ENCODE measurements around the gene AGAP1.

AGAP1 gene

DNA sequence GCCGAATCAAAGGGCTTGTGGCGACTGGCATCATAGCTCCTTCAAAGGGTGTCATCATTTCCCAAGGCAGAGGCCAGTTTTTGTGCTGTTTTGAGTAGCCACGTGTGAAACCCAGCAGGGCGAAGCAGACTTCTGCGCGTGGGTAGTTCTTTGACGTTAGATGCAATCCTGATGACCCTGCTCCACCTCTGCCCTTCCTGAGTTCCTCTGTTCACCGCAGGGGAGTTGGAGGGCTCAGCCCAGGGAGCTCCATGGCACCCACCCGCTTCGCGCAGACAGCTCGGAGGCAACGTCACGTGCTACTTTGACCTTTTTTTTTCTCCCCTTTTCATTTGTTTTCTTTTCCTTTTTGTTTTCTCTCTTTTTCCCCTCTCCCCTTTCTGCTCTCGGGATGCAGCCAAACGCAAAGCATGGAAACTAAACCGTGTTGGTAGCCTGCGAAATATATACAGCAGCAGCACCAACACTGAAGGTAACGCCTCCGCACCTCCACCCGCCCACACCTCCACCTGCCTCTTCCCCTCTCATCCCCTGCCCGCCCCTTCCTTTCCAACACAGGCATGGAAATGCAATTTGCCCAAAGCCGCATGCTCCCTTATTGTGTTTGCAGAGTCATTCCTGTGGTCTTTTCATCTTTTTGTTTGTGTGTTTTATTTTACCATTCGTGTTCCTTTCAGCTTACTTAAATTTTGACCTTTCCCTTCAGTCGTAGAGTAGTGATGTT is 520.7 kb downstream of the AGAP1 start:
- peak; percentile 20 for DNase-seq (ENCODE audit: low read depth, low spot score)
- Histone ChIP-seq H3K4me3 (ENCODE audit: low read length) (no peak overlapping the region), H3K9me3 (ENCODE audit: control insufficient read depth, insufficient read depth, low read length) (no peaks in the 10 kb centered on the region), H3K27me3 (ENCODE audit: control insufficient read depth, insufficient read depth, low read length) (no peaks in the 10 kb centered on the region), H3K36me3 (ENCODE audit: control insufficient read depth, insufficient read depth, low read length) (no peaks in the 10 kb centered on the region), H3K27ac (ENCODE audit: low read length) (no peak overlapping the region), H3K4me1 (ENCODE audit: control insufficient read depth, insufficient read depth, low read length) (peaks cover 12% of the 10 kb centered on the region)
- WGBS (ENCODE audit: insufficient coverage, insufficient read length): no CpG with 5 or more reads among the region's 25 CpGs

DNA sequence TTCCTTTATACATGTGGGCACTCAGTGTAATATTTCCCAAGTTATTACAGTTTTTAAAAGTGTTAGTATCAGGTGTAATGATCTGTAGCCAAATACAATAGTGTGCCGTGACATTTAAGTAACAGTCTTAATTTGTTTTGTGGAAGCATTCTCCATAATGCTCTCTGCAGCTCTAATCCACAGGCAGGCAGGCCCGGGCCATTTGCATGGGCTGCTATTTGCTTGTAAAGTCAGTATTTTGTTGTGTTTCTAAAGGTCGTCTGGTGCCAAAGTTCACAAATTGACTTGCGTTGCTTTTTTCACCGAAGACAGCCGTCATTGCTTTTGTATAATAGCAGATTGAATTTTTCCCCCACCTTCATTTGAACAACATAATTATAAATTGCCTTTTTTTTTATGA is 521.3 kb downstream of the AGAP1 start:
- Histone ChIP-seq H3K9me3 (ENCODE audit: control insufficient read depth, insufficient read depth, low read length) (no peaks in the 10 kb centered on the region), H3K4me1 (ENCODE audit: control insufficient read depth, insufficient read depth, low read length) (peaks cover 12% of the 10 kb centered on the region), H3K27ac (ENCODE audit: low read length) (no peak overlapping the region), H3K4me3 (ENCODE audit: low read length) (no peak overlapping the region), H3K36me3 (ENCODE audit: control insufficient read depth, insufficient read depth, low read length) (no peaks in the 10 kb centered on the region), H3K27me3 (ENCODE audit: control insufficient read depth, insufficient read depth, low read length) (no peaks in the 10 kb centered on the region)
- WGBS (ENCODE audit: insufficient coverage, insufficient read length): no CpG with 5 or more reads among the region's 6 CpGs
- DNase-seq (ENCODE audit: low read depth, low spot score): no peak

DNA sequence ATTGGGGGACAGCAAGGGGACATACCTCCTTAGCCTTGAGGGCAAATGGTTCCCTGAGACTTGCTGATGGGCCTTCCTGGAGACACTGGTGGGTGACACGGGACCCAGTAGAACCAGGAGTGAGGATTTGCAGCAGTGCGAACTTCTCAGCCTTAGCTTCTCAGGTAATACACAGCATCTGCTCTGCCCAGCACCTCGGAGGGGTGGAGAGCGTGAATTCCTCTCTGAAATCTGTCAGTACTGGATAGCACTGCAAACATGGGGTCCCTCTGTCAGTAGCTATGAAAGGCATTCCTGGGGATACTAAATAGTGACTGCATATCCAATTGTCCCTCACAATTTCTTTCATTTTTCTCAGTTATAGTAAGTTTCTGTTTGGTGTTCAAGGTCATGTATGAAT is 522.7 kb downstream of the AGAP1 start:
- no CpG with 5 or more reads among the region's 4 CpGs for WGBS (ENCODE audit: insufficient coverage, insufficient read length)
- H3K27ac ChIP-seq (ENCODE audit: low read length): no peak overlapping the region
- DNase-seq (ENCODE audit: low read depth, low spot score): no peak
- H3K9me3 ChIP-seq (ENCODE audit: control insufficient read depth, insufficient read depth, low read length): no peaks in the 10 kb centered on the region
- H3K4me3 ChIP-seq (ENCODE audit: low read length): no peak overlapping the region
- H3K4me1 ChIP-seq (ENCODE audit: control insufficient read depth, insufficient read depth, low read length): peaks cover 12% of the 10 kb centered on the region
- H3K36me3 ChIP-seq (ENCODE audit: control insufficient read depth, insufficient read depth, low read length): no peaks in the 10 kb centered on the region
- no peaks in the 10 kb centered on the region for H3K27me3 ChIP-seq (ENCODE audit: control insufficient read depth, insufficient read depth, low read length)

DNA sequence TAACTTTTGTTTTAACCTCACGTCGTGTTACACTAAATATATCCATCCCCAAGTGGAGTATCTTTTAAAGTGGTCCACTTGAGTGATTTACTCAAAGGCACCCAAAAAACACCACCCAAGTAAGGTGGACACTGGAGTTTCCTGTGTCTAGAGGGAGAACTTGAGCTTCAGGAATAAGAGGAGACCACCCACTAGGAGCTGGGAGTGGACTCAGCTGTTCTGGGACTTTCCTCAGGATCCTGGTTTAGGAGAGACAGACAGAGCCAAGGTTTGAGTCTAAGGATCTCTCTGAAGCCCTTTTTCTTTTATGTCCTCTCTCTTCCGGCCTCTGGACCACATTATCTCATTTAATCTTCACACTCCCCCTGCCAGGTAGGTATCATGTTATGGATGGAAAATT is 523.6 kb downstream of the AGAP1 start:
- Histone ChIP-seq H3K4me3 (ENCODE audit: low read length) (no peak overlapping the region), H3K4me1 (ENCODE audit: control insufficient read depth, insufficient read depth, low read length) (peaks cover 6% of the 10 kb centered on the region; the same call in 1 of the 2 replicates), H3K27me3 (ENCODE audit: control insufficient read depth, insufficient read depth, low read length) (no peaks in the 10 kb centered on the region), H3K9me3 (ENCODE audit: control insufficient read depth, insufficient read depth, low read length) (no peaks in the 10 kb centered on the region), H3K27ac (ENCODE audit: low read length) (no peak overlapping the region), H3K36me3 (ENCODE audit: control insufficient read depth, insufficient read depth, low read length) (no peaks in the 10 kb centered on the region)
- WGBS (ENCODE audit: insufficient coverage, insufficient read length): no CpG with 5 or more reads among the region's 3 CpGs
- DNase-seq (ENCODE audit: low read depth, low spot score): no peak

DNA sequence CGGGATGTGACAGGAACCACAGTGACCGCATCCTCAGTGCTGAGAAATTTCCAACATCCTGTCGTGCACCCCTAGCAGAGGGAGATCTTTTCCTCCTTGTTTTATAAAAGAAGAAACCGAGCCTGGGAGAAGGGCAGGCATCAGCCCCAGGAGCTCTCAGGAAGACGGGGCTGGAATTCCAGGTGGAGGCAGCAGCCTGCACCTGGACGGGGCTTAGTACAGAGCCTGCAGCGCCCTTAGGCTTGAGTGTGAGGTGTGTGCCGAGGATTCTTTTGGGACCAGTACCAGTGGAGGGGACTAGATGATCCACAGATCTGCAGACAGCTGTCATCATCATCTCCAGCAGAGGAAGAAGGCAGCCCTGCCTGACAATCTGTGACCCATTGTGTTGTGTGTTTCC is 525.6 kb downstream of the AGAP1 start:
- WGBS (ENCODE audit: insufficient coverage, insufficient read length): no CpG with 5 or more reads among the region's 8 CpGs
- no peak overlapping the region for H3K4me3 ChIP-seq (ENCODE audit: low read length)
- no peaks in the 10 kb centered on the region for H3K27me3 ChIP-seq (ENCODE audit: control insufficient read depth, insufficient read depth, low read length)
- no peak for DNase-seq (ENCODE audit: low read depth, low spot score)
- no peaks in the 10 kb centered on the region for H3K9me3 ChIP-seq (ENCODE audit: control insufficient read depth, insufficient read depth, low read length)
- H3K4me1 ChIP-seq (ENCODE audit: control insufficient read depth, insufficient read depth, low read length): peaks cover 2% of the 10 kb centered on the region; the same call in 1 of the 2 replicates
- no peak overlapping the region for H3K27ac ChIP-seq (ENCODE audit: low read length)
- no peaks in the 10 kb centered on the region for H3K36me3 ChIP-seq (ENCODE audit: control insufficient read depth, insufficient read depth, low read length)

DNA sequence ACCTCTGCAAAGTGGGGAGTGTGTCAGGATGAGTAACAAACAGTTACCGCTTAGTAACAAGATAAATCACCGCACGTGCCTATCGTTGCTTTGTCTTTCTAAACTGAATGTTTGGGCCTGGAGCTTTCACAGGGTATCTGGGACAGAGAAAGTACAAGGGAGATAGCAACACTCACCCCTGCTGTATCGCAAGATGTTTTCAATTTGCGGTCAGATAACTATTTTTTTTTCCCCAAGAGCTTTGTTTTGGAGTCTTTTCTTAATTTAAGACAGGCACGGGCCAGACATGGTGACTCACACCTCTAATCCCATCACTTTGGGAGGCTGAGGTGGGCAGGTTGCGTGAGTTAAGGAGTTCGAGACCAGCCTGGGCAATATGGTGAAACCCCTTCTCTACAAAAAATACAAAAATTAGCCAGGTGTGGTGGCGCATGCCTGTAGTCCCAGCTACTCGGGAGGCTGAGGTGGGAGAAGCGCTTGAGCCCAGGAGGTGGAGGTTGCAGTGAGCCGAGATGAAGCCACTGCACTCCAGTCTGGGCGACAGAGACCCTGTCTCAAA is 527.7 kb downstream of the AGAP1 start:
- H3K36me3 ChIP-seq (ENCODE audit: control insufficient read depth, insufficient read depth, low read length): no peaks in the 10 kb centered on the region
- DNase-seq (ENCODE audit: low read depth, low spot score): no peak
- H3K27ac ChIP-seq (ENCODE audit: low read length): no peak overlapping the region
- H3K4me3 ChIP-seq (ENCODE audit: low read length): no peak overlapping the region
- no peaks in the 10 kb centered on the region for H3K9me3 ChIP-seq (ENCODE audit: control insufficient read depth, insufficient read depth, low read length)
- H3K27me3 ChIP-seq (ENCODE audit: control insufficient read depth, insufficient read depth, low read length): no peaks in the 10 kb centered on the region
- no peaks in the 10 kb centered on the region for H3K4me1 ChIP-seq (ENCODE audit: control insufficient read depth, insufficient read depth, low read length)
- WGBS (ENCODE audit: insufficient coverage, insufficient read length): no CpG with 5 or more reads among the region's 14 CpGs

DNA sequence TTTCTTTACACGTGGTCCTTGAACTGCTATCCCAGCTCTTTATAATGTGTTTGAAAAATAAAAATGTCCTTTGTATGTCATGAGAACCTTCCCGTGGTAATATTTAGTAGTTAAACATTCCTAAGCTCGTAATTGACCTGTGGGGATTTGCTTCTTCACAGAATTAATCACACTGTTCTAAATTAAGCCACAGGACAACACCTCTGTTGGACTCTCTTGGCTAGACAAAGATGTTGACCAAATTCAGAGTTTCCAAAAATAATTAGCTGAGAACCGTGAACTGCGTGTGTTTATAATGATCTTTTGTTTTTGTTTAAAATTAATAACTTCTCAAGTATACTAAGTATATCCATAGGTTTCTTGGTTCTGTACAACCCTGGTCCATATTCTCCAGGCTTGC is 528.3 kb downstream of the AGAP1 start:
- no peak for DNase-seq (ENCODE audit: low read depth, low spot score)
- H3K36me3 ChIP-seq (ENCODE audit: control insufficient read depth, insufficient read depth, low read length): no peaks in the 10 kb centered on the region
- no CpG with 5 or more reads among the region's 5 CpGs for WGBS (ENCODE audit: insufficient coverage, insufficient read length)
- H3K27me3 ChIP-seq (ENCODE audit: control insufficient read depth, insufficient read depth, low read length): no peaks in the 10 kb centered on the region
- H3K27ac ChIP-seq (ENCODE audit: low read length): no peak overlapping the region
- H3K9me3 ChIP-seq (ENCODE audit: control insufficient read depth, insufficient read depth, low read length): no peaks in the 10 kb centered on the region
- H3K4me1 ChIP-seq (ENCODE audit: control insufficient read depth, insufficient read depth, low read length): no peaks in the 10 kb centered on the region
- H3K4me3 ChIP-seq (ENCODE audit: low read length): no peak overlapping the region

DNA sequence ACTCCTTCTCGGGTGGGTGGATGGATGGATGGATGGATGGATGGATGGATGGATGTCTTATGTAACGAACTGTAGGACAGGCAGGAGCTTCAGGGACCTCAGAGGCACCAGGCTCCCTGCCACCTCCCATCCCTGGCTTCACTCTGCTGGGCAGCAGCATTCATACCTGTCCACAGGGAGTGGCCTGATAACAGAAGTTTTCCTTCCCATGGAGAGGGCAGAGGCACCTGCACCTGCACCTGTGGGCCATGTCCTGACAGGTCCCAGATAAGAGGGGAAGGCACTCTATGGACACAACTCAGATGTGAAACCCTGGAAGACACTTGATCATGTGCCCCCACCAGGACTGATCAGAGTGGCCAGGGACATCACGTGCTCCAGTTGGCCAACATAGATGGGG is 532.0 kb downstream of the AGAP1 start:
- H3K36me3 ChIP-seq (ENCODE audit: control insufficient read depth, insufficient read depth, low read length): no peaks in the 10 kb centered on the region
- no CpG with 5 or more reads among the region's 3 CpGs for WGBS (ENCODE audit: insufficient coverage, insufficient read length)
- H3K4me1 ChIP-seq (ENCODE audit: control insufficient read depth, insufficient read depth, low read length): no peaks in the 10 kb centered on the region
- no peak overlapping the region for H3K4me3 ChIP-seq (ENCODE audit: low read length)
- DNase-seq (ENCODE audit: low read depth, low spot score): no peak
- H3K9me3 ChIP-seq (ENCODE audit: control insufficient read depth, insufficient read depth, low read length): no peaks in the 10 kb centered on the region
- no peaks in the 10 kb centered on the region for H3K27me3 ChIP-seq (ENCODE audit: control insufficient read depth, insufficient read depth, low read length)
- no peak overlapping the region for H3K27ac ChIP-seq (ENCODE audit: low read length)

DNA sequence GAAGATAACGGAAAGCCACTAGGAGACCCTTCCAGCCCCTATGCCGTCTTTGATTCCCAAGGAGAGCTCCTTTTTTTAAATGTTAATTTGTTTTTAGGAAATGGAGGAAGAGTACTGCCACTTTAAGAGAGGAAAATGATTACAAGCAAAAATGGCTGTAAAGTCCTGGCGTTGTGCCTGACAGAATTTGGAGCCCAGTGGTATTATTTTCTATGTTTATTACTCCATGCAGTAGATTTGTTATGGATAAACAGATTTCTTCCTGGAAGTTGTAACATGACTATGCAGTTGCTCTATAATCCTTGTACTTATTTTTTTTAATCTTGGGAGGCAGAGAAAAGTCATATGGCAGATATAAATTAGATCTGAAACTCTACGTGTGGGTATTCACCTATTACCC is 533.0 kb downstream of the AGAP1 start:
- no peaks in the 10 kb centered on the region for H3K9me3 ChIP-seq (ENCODE audit: control insufficient read depth, insufficient read depth, low read length)
- no CpG with 5 or more reads among the region's 4 CpGs for WGBS (ENCODE audit: insufficient coverage, insufficient read length)
- H3K27ac ChIP-seq (ENCODE audit: low read length): no peak overlapping the region
- no peaks in the 10 kb centered on the region for H3K36me3 ChIP-seq (ENCODE audit: control insufficient read depth, insufficient read depth, low read length)
- H3K4me3 ChIP-seq (ENCODE audit: low read length): no peak overlapping the region
- H3K27me3 ChIP-seq (ENCODE audit: control insufficient read depth, insufficient read depth, low read length): no peaks in the 10 kb centered on the region
- no peak for DNase-seq (ENCODE audit: low read depth, low spot score)
- H3K4me1 ChIP-seq (ENCODE audit: control insufficient read depth, insufficient read depth, low read length): no peaks in the 10 kb centered on the region

DNA sequence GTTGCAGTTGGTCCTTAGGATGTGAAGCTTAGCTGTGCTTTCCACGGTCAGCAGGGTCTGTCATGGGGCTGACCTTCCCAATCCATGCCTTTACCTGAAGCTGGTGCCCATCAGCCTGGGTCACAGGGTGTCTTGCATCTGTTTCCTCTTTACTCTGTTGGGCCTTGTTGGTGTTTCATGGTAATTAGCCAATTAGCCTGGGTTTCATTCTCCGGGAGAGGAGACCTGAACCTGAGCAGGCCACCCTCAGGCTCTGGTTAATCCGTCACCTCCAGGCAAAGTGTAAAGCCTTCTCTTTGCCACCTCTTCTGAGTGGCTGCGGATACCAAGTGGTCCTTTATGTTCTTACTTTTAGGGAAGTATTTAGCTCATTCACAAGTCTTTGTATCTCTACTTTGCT is 534.2 kb downstream of the AGAP1 start:
- Histone ChIP-seq H3K27ac (ENCODE audit: low read length) (no peak overlapping the region), H3K36me3 (ENCODE audit: control insufficient read depth, insufficient read depth, low read length) (no peaks in the 10 kb centered on the region), H3K4me3 (ENCODE audit: low read length) (no peak overlapping the region), H3K4me1 (ENCODE audit: control insufficient read depth, insufficient read depth, low read length) (no peaks in the 10 kb centered on the region), H3K27me3 (ENCODE audit: control insufficient read depth, insufficient read depth, low read length) (no peaks in the 10 kb centered on the region), H3K9me3 (ENCODE audit: control insufficient read depth, insufficient read depth, low read length) (no peaks in the 10 kb centered on the region)
- no peak for DNase-seq (ENCODE audit: low read depth, low spot score)
- no CpG with 5 or more reads among the region's 4 CpGs for whole genome bisulfite sequencing (ENCODE audit: insufficient coverage, insufficient read length)

DNA sequence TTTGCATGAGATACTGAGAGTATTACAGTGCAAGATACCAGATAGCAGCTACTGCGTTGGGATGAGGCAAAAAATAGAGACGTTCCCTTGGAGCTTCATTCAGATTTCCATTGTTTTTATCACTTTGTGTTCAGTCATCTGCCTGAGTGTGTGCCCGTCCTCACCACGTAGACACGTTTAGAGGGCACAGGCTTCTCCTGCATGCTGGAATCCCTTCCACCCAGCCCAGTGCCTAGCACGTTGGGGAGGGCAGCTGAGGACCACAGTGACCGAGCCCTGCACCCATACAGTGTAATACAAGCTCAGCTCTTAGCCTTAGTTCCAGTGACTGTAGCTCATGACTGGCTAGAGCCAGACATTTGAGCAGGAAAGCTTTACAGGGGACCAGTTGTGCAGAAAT is 539.6 kb downstream of the AGAP1 start:
- no peak for DNase-seq (ENCODE audit: low read depth, low spot score)
- WGBS (ENCODE audit: insufficient coverage, insufficient read length): no CpG with 5 or more reads among the region's 7 CpGs
- no peaks in the 10 kb centered on the region for H3K36me3 ChIP-seq (ENCODE audit: control insufficient read depth, insufficient read depth, low read length)
- H3K4me1 ChIP-seq (ENCODE audit: control insufficient read depth, insufficient read depth, low read length): no peaks in the 10 kb centered on the region
- no peaks in the 10 kb centered on the region for H3K27me3 ChIP-seq (ENCODE audit: control insufficient read depth, insufficient read depth, low read length)
- H3K4me3 ChIP-seq (ENCODE audit: low read length): no peak overlapping the region
- no peaks in the 10 kb centered on the region for H3K9me3 ChIP-seq (ENCODE audit: control insufficient read depth, insufficient read depth, low read length)
- no peak overlapping the region for H3K27ac ChIP-seq (ENCODE audit: low read length)

Data from iPS DF 6.9 (cell line).